BLaER1 (cell line): ENCODE measurements around the gene KIRREL3.

Experiments used
- H3K27ac ChIP-seq: shearing (Covaris generic); formaldehyde crosslinking; 2 replicates; pipeline ENCODE4 v1.8.1; 2022
- H3K27me3 ChIP-seq: shearing (Covaris generic); formaldehyde crosslinking; 2 replicates; pipeline ENCODE4 v1.8.1; 2022
- H3K36me3 ChIP-seq: shearing (Covaris generic); formaldehyde crosslinking; 2 replicates; pipeline ENCODE4 v1.8.1; 2022
- H3K4me1 ChIP-seq: shearing (Covaris generic); formaldehyde crosslinking; 2 replicates; pipeline ENCODE4 v1.8.1; 2022
- H3K4me2 ChIP-seq: shearing (Covaris generic); formaldehyde crosslinking; 2 replicates; pipeline ENCODE4 v1.8.1; 2022
- H3K4me3 ChIP-seq: shearing (Covaris generic); formaldehyde crosslinking; 2 replicates; pipeline ENCODE4 v1.8.1; 2022
- H3K9ac ChIP-seq: shearing (Covaris generic); formaldehyde crosslinking; 2 replicates; pipeline ENCODE4 v1.8.1; 2022
- H3K9me3 ChIP-seq: shearing (Covaris generic); formaldehyde crosslinking; 2 replicates; pipeline ENCODE4 v1.8.1; 2022
- H4K20me1 ChIP-seq: shearing (Covaris generic); formaldehyde crosslinking; 2 replicates; pipeline ENCODE4 v1.8.1; 2022
- Cebpa-rat ChIP-seq: shearing (Covaris generic); IDR thresholded peaks from 2 replicates; pipeline ENCODE4 v1.8.1; 2022

The KIRREL3 gene

GRCh38 chr11:126660761-126661425, 339.7 kb downstream of the KIRREL3 start:
- Histone ChIP-seq H3K27ac (no peak overlapping the region), H3K36me3 (no peaks in the 10 kb centered on the region), H4K20me1 (no peaks in the 10 kb centered on the region), H3K27me3 (no peaks in the 10 kb centered on the region), H3K4me2 (no peak overlapping the region), H3K4me1 (0 out of 2 replicates have a peak, but pooled peaks cover 3% of the 10 kb centered on the region), H3K9me3 (no peaks in the 10 kb centered on the region), H3K4me3 (no peak overlapping the region), H3K9ac (no peak overlapping the region)
- TF ChIP-seq Cebpa-rat, result no peak

DNA sequence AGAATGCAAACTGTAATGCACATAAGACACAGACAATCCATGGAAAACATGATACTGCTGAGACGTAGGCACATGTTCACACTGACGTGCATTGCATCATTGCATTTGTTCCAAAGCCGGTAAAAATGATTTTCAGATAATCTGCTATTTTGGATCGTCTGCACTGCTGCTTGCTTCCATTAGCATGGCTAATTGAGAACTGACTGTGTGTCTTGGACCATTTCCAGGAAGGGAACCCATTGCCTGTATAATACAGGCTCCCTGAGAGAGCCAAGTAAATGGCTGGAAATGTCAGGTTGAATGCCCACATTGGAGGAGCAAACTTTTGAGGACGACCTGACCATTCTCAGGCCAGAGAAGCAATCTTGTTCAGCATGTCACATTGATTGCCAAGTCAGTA, 340.2 kb downstream of the KIRREL3 start:
- H3K9ac ChIP-seq, result no peak overlapping the region
- no peak overlapping the region for H3K27ac ChIP-seq
- no peaks in the 10 kb centered on the region for H3K9me3 ChIP-seq
- H3K4me3 ChIP-seq, result no peak overlapping the region
- H3K4me2 ChIP-seq, result no peak overlapping the region
- H4K20me1 ChIP-seq, result no peaks in the 10 kb centered on the region
- no peaks in the 10 kb centered on the region for H3K27me3 ChIP-seq
- no peaks in the 10 kb centered on the region for H3K36me3 ChIP-seq
- H3K4me1 ChIP-seq, result peaks cover 8% of the 10 kb centered on the region
- TF ChIP-seq Cebpa-rat, result no peak

DNA sequence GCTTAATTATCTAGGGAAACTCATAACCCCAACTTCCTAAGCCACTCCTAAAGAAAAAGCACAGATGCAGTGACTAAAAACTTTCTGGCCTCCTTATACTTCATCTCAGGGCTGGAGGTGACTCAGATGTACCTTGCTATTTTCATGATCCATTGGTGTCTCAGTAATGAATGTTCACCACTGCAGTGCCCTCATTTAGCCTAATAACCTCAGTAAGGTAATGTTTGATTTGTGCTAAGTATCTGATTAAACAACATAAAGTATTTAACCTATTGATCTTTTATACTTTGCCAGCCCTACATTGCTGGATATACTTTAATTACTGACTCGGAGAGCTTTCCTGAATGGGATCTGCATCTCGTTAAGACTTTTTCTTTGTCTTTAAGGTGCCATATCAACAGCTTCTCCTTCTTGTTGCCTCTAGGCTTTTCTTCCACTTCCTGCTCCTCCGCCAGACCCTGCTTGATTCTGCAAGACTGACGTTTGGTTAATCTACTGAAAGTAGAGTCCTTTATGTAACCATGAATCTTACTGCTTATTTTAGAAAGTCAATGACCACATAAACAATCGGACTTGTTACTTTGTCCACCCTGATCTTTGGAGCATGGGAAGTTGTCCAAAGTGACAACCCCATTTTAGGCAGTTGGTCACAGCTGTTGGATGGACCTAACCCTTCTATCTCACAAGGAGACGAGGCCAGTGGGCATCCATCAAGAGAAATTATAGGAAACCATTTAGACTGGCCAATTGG, 342.1 kb downstream of the KIRREL3 start:
- Histone ChIP-seq H3K27ac (no peak overlapping the region), H3K9me3 (no peaks in the 10 kb centered on the region), H3K4me1 (peaks cover 26% of the 10 kb centered on the region), H3K9ac (no peak overlapping the region), H4K20me1 (no peaks in the 10 kb centered on the region), H3K4me2 (no peak overlapping the region), H3K4me3 (no peak overlapping the region), H3K36me3 (no peaks in the 10 kb centered on the region), H3K27me3 (no peaks in the 10 kb centered on the region)
- no peak for TF ChIP-seq Cebpa-rat

- TF ChIP-seq Cebpa-rat, result no peak
- Histone ChIP-seq H3K36me3 (no peaks in the 10 kb centered on the region), H3K4me2 (peak overlapping the region; percentile 76)
These were observed 344.8 kb downstream of the KIRREL3 start for GRCh38 chr11:126655807-126656128.

GRCh38 chr11:126654886-126655806, 345.4 kb downstream of the KIRREL3 start:
- Histone ChIP-seq H3K9ac (no peak overlapping the region), H3K4me3 (no peak overlapping the region), H3K27me3 (no peaks in the 10 kb centered on the region), H3K36me3 (no peaks in the 10 kb centered on the region), H3K4me2 (peak overlapping the region; percentile 76), H4K20me1 (no peaks in the 10 kb centered on the region), H3K4me1 (peaks cover 30% of the 10 kb centered on the region), H3K9me3 (no peaks in the 10 kb centered on the region), H3K27ac (no peak overlapping the region)
- TF ChIP-seq Cebpa-rat, result no peak

More at GRCh38 chr11:126655807-126656128, 344.8 kb downstream of the KIRREL3 start:
- no peaks in the 10 kb centered on the region for H3K9me3 ChIP-seq
- no peaks in the 10 kb centered on the region for H4K20me1 ChIP-seq
- no peak overlapping the region for H3K9ac ChIP-seq
- no peak overlapping the region for H3K4me3 ChIP-seq
- H3K27me3 ChIP-seq, result no peaks in the 10 kb centered on the region
- peaks cover 30% of the 10 kb centered on the region for H3K4me1 ChIP-seq
- no peak overlapping the region for H3K27ac ChIP-seq

GRCh38 chr11:126653040-126653439, 347.5 kb downstream of the KIRREL3 start:
- Histone ChIP-seq H3K36me3 (no peaks in the 10 kb centered on the region), H3K27me3 (no peaks in the 10 kb centered on the region), H3K4me3 (no peak overlapping the region), H3K4me2 (peak overlapping the region; percentile 76; the same call in 1 of the 2 replicates), H3K27ac (no peak overlapping the region), H3K9ac (no peak overlapping the region), H3K4me1 (peaks cover 26% of the 10 kb centered on the region), H3K9me3 (no peaks in the 10 kb centered on the region), H4K20me1 (no peaks in the 10 kb centered on the region)
- no peak for TF ChIP-seq Cebpa-rat

GRCh38 chr11:126647735-126648134, 352.8 kb downstream of the KIRREL3 start:
- H3K4me1 ChIP-seq, result no peaks in the 10 kb centered on the region
- H3K9me3 ChIP-seq, result no peaks in the 10 kb centered on the region
- TF ChIP-seq Cebpa-rat, result no peak
- no peak overlapping the region for H3K4me2 ChIP-seq
- no peak overlapping the region for H3K9ac ChIP-seq
- H3K4me3 ChIP-seq, result no peak overlapping the region
- H3K27ac ChIP-seq, result no peak overlapping the region
- H3K36me3 ChIP-seq, result no peaks in the 10 kb centered on the region
- no peaks in the 10 kb centered on the region for H3K27me3 ChIP-seq
- H4K20me1 ChIP-seq, result no peaks in the 10 kb centered on the region

GRCh38 chr11:126646701-126647557, 353.6 kb downstream of the KIRREL3 start:
- Histone ChIP-seq H4K20me1 (no peaks in the 10 kb centered on the region), H3K27ac (no peak overlapping the region), H3K9ac (no peak overlapping the region)

GRCh38 chr11:126645186-126645585, 355.4 kb downstream of the KIRREL3 start:
- Histone ChIP-seq H3K4me2 (no peak overlapping the region), H3K36me3 (no peaks in the 10 kb centered on the region), H3K4me3 (no peak overlapping the region), H3K4me1 (no peaks in the 10 kb centered on the region), H3K27ac (no peak overlapping the region), H3K9me3 (no peaks in the 10 kb centered on the region), H3K9ac (no peak overlapping the region), H4K20me1 (no peaks in the 10 kb centered on the region), H3K27me3 (no peaks in the 10 kb centered on the region)
- TF ChIP-seq Cebpa-rat, result no peak

More at GRCh38 chr11:126646701-126647557, 353.6 kb downstream of the KIRREL3 start:
- no peak overlapping the region for H3K4me3 ChIP-seq
- H3K27me3 ChIP-seq, result no peaks in the 10 kb centered on the region
- H3K4me2 ChIP-seq, result no peak overlapping the region
- H3K9me3 ChIP-seq, result no peaks in the 10 kb centered on the region
- H3K4me1 ChIP-seq, result no peaks in the 10 kb centered on the region
- H3K36me3 ChIP-seq, result no peaks in the 10 kb centered on the region
- TF ChIP-seq Cebpa-rat, result no peak
